BLaER1 treated with 17β-estradiol and CSF1 and Interleukin-3, amounts not matched to agents 10 nM and 100 nM (cell line): ENCODE measurements around the gene VWA3A.

ENCODE experiments used
- H3K27ac ChIP-seq, 11 experiments: shearing (Covaris generic); formaldehyde crosslinking; 2 replicates each; pipeline ENCODE4 v1.8.1; 2022
- H3K27me3 ChIP-seq, 11 experiments: shearing (Covaris generic); formaldehyde crosslinking; 2 replicates each; pipeline ENCODE4 v1.8.1; 2022
- H3K36me3 ChIP-seq, 11 experiments: shearing (Covaris generic); formaldehyde crosslinking; 2 replicates each; pipeline ENCODE4 v1.8.1; 2022
- H3K4me1 ChIP-seq, 10 experiments: shearing (Covaris generic); formaldehyde crosslinking; 2 replicates each; pipeline ENCODE4 v1.8.1; 2022
- H3K4me2 ChIP-seq, 11 experiments: shearing (Covaris generic); formaldehyde crosslinking; 2 replicates each; pipeline ENCODE4 v1.8.1; 2022
- H3K4me3 ChIP-seq, 10 experiments: shearing (Covaris generic); formaldehyde crosslinking; 2 replicates each; pipeline ENCODE4 v1.8.1; 2022
- H3K9ac ChIP-seq, 11 experiments: shearing (Covaris generic); formaldehyde crosslinking; 2 replicates each; pipeline ENCODE4 v1.8.1; 2022
- H3K9me3 ChIP-seq, 11 experiments: shearing (Covaris generic); formaldehyde crosslinking; replicated peaks in 1 of 11; 2 replicates each; pipeline ENCODE4 v1.8.1; 2022
- H4K20me1 ChIP-seq, 11 experiments: shearing (Covaris generic); formaldehyde crosslinking; 2 replicates each; pipeline ENCODE4 v1.8.1; 2022
- Cebpa-rat ChIP-seq, 11 experiments: shearing (Covaris generic); IDR thresholded peaks; 2 replicates each; pipeline ENCODE4 v1.8.1; 2022

The VWA3A gene

DNA sequence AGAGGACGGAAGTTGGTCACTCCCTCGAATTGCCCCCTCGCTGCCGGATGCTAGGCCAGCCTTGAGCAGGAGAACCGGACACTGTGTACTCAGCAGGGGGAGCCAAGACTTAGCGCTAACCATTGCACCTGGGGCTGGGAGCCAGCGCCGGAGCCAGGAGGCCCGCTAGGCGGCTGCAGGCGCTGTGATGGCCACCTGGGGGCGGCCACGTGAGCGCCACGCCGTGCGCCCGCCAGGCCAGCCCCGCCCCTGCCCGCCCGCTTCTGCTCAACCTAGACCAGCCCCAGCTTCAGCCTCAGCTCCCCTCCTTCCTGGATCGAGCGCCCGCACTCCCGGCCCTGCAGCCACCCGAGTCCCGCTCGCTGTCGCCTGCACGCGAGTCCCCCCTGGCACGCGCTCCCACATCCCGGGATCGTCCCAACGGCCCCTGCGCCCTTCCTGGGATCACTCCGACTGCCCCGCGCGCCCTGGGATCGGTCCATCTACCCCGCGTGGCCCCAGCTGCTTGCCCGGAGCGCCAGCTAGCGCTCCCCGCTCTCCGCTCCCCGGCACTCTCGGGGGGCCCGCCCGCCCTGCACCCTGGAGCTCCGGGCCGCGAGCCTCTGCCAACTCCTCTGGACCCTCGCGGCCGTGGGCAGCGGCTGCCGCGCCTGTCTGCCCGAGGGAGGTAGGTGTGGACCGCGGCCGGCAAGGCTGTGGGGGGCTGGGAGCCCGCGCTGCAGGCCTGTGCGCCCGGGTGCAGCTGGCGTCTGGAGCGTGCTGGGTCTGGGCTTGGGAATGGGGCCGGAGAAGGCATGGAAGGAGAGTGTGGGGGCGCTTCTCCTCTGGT lies 113.9 kb downstream of the VWA3A start, which contains the start of gene EEF2K:
Gene EEF2K (plus strand): TSS at position 266 of the 829 bp plus-strand sequence. CDS start 19,452 bp downstream, outside the sequence.
- Histone ChIP-seq H3K9me3 (peaks cover 0 to 14% (median 10%) of the 10 kb centered on the region in 11 experiments; a peak in 15 of 22 replicates), H3K4me2 (peak within 1 kb of the TSS; percentile 83 to 97 (median 89)), H3K9ac (peak within 1 kb of the TSS; percentile 81 to 91 (median 87)), H3K27me3 (no peaks in the 10 kb centered on the region), H3K27ac (peak within 1 kb of the TSS; percentile 74 to 86 (median 81)), H3K4me3 (peak within 1 kb of the TSS; percentile 75 to 93 (median 88)), H4K20me1 (peaks cover 13 to 40% (median 20%) of the 10 kb centered on the region in 11 experiments; a peak in 18 of 22 replicates), H3K36me3 (peaks cover 6 to 21% (median 13%) of the 10 kb centered on the region in 11 experiments; a peak in 15 of 22 replicates), H3K4me1 (peaks cover 37 to 55% (median 47%) of the 10 kb centered on the region in 10 experiments)
- no peak for TF ChIP-seq Cebpa-rat (IDR thresholded peaks at IDR 0.05)
